AG09309 (cell line): ENCODE data around the gene USP2.
A peak's percentile ranks its signal among the peaks of the same experiment; 100 is the strongest.

Source experiments
- DNase-seq: peaks from one replicate; pipeline ENCODE4 v3.0.0-alpha.2; 2010; ENCODE audit warnings: low read depth
- H3K4me3 ChIP-seq: 2 replicates; pipeline ENCODE4 v1.5.1; 2011; ENCODE audit warnings: mild to moderate bottlenecking, low read depth, low read length, moderate library complexity; ENCODE audit not compliant: control insufficient read depth
- TF ChIP-seq, protein P1 (sequence below): IDR thresholded peaks from 2 replicates; pipeline ENCODE4 v1.5.1; 2011; ENCODE audit warnings: mild to moderate bottlenecking, low read depth, low read length, inconsistent platforms; ENCODE audit not compliant: insufficient read depth, control insufficient read depth; ENCODE audit errors: missing control alignments

USP2 gene

DNA sequence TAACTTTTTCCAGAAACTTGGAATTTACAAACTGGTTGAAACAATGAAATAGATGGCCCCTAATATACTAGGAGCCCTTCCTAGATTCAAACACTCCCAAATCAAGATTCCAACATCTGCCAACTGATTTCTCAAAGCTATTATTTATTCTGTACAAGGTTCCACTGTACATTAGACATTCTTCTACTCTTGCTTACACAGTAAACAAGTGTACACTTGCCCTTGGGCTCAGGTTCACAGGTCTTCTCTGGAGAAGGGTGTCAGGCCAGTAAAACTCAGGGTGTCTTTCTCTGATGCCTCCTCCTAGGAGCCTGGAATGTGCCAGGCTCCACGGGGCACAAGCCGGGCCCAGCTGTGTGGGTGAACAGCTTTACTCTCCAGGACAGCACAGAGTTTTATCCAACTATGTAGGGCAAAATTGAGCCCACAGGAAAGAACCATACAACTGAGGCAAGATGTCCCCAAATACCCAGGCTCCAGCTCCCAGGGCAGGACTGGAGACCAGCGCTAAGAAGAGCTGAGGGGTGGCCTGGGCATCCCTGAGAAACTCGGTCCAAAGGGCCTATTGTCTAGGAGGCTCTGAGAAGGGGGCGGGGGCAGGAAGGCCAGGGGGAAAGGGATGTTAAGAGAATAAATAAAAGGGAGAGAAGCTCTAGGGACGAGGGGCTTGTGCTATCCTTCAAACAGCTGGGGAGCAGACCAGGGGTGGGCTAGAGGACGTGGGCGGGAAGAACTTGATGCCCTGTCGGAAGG is 26.2 kb downstream of the USP2 start:
- TF ChIP-seq, protein P1, sequence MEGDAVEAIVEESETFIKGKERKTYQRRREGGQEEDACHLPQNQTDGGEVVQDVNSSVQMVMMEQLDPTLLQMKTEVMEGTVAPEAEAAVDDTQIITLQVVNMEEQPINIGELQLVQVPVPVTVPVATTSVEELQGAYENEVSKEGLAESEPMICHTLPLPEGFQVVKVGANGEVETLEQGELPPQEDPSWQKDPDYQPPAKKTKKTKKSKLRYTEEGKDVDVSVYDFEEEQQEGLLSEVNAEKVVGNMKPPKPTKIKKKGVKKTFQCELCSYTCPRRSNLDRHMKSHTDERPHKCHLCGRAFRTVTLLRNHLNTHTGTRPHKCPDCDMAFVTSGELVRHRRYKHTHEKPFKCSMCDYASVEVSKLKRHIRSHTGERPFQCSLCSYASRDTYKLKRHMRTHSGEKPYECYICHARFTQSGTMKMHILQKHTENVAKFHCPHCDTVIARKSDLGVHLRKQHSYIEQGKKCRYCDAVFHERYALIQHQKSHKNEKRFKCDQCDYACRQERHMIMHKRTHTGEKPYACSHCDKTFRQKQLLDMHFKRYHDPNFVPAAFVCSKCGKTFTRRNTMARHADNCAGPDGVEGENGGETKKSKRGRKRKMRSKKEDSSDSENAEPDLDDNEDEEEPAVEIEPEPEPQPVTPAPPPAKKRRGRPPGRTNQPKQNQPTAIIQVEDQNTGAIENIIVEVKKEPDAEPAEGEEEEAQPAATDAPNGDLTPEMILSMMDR: peak; percentile 3
- no peak overlapping the region for H3K4me3 ChIP-seq

DNA sequence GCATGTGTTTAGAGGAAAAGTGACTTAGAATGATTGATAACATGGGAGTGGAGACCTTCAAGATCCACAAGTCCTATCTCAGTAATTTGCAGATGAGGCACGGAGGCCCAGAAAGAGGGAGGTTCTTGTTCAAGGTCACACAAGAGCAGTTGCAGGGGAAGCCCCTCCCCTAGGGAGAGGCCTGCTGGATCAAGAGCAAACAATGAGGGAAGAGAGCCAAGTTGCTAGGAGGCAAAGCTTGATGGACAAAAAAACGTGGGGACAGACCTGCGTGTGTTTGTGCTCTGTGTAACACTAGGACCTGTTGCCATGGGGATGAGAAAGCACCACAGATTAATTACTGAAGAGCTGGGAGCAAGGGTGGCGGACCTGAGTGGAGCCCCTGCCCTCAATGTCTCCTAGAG is 28.6 kb downstream of the USP2 start:
- TF ChIP-seq, protein P1: no peak
- DNase-seq: no peak
- H3K4me3 ChIP-seq: no peak overlapping the region

More for the DNA sequence above, 26.2 kb downstream of the USP2 start:
- no peak for DNase-seq

DNA sequence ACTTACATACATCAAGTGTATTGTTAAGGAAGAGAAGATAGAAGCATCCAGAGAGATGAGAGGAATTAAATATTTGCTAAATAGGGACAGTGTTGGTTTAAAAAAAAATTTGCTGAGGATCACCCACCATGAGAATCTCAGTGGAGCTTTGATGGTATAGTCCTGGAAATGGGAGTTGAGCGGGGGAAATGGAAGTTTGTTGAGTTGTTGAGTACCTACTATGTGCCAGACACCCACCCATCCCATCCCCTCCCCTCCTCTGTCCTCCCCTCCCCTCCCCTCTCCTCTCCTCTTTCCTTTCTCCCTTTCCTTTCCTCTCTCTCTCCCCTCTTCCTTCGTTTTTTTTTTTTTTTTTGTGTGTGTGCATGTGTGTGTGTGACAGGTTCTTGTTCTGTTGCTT is 30.3 kb downstream of the USP2 start:
- DNase-seq: no peak
- no peak overlapping the region for H3K4me3 ChIP-seq
- TF ChIP-seq, protein P1: no peak

DNA sequence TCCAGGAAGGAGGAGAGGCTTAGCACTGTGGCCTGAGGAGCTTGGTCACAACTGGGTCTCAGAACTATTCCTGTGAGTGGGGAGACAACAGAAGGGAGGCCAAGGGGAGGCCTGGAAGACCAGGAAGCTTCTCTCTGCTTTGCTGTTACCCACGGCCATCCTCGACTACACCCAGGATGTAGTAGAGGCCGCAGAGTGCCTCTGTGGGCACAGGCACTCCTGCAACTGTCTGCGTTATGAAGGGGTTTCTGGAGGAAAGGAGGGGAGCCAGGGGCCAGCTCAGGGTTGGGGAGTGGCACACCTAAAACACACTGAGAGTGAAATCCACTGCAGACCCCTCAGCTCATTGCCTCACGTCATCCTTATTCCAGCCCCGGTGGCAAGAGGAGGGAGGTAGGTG is 31.2 kb downstream of the USP2 start:
- H3K4me3 ChIP-seq: no peak overlapping the region
- no peak for DNase-seq
- TF ChIP-seq, protein P1: no peak

DNA sequence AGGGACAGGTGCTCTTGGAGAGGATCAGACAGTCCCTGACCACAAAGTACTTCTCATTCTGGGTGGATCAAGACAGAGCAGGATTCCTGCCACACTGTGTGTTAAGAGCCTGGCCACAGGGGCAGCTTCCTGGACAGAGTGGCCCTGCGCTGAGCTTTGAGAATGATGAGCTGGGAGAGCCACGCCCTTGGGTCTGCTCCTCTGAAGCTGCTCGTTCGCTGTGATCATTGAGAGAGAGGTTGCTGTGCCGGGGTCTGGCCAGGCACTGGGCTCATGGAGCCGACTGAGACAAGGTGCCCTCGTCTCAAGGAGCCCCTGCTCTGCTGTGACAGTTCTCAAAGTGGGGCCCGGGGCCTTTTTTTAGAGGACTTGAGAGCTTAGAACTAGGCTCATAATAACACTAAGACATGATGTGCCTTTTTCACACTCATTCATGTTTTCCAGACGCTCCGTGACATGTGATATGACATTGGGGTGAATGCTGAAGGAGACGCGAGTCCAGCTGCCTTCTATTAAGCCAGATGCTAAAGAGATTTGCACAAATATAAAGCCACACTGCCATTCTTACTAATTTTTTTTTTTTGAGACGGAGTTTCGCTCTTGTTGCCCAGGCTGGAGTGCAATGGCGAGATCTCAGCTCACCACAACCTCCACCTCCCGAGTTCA is 33.4 kb downstream of the USP2 start:
- TF ChIP-seq, protein P1: no peak
- H3K4me3 ChIP-seq: no peak overlapping the region
- no peak for DNase-seq

DNA sequence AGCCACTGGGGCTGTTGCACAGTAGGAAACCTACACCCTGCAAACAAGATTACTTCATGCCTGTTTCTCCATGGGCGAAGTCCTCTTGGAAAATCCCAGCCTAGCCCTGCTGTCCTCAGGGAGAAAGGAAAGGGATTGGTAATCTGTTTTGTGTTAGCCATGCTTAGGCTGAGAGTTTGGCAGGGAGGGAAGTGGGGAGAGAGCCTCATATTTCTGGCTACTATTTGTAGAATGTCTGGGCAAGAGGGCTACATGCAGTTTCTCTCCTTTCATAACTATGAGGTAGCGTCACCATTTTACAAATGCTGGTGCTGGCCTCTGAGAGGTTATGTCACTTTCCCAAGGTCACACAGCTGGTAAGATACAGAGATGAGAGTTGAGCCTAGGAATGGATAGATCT is 34.2 kb downstream of the USP2 start:
- TF ChIP-seq, protein P1: no peak
- H3K4me3 ChIP-seq: no peak overlapping the region
- DNase-seq: no peak
